Measurements from ENCODE around the gene KNTC1.

DNA sequence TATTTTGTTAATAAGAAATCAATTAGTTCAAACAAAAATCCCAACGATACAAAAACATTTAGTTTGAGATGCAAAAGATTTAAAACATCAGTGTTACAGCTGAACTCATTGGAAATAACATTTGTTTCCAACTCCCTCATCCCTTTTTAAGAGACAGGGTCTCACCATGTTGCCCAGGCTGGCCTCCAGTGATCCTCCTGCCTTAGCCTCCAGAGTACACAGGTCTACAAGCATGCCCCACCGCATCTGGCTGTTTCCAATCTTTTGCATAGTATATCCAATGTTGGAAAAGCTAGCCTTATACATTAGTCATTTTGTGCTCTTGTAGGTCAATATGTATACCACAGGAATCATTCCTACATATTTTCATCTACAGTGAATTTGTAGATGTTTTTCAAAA, 11.8 kb upstream of the KNTC1 start:
- TF ChIP-seq POLR2A (IDR thresholded peaks at IDR 0.05; ENCODE audit: low read length) (no peak), GATA1 (IDR thresholded peaks at IDR 0.05; ENCODE audit: low read depth, low read length) (no peak)
